ACHN (cell line): ENCODE results near the gene CAPN9.

ENCODE experiments used
- DNase-seq: peaks from one replicate; pipeline ENCODE4 v3.0.0-alpha.2; 2015
- in situ Hi-C: cut with HindIII; loops from 2 replicates; pipeline ENCODE4 v1.10.0; 2017; ENCODE audit warnings: low sequenced_read_pairs, low pct_ligation_motif_present, low pct_unique_long_range_greater_than_20kb

Gene CAPN9

GRCh38 chr1:230739564-230740290 lies 7.5 kb upstream of the CAPN9 start:
- DNase-seq: no peak
- in situ Hi-C loops: no loop called here

GRCh38 chr1:230743899-230744298 lies 3.3 kb upstream of the CAPN9 start:
- no peak for DNase-seq
- in situ Hi-C loops: no loop called here

- in situ Hi-C loops: no loop called here
- no peak for DNase-seq
Measured at GRCh38 chr1:230744382-230744781, 2.8 kb upstream of the CAPN9 start.

GRCh38 chr1:230745071-230745470 lies 2.1 kb upstream of the CAPN9 start:
- in situ Hi-C loops: no loop called here
- DNase-seq: no peak

- in situ Hi-C loops: no loop called here
- DNase-seq: no peak
Measured at GRCh38 chr1:230746617-230747016, 571 bp upstream of the CAPN9 start.

- in situ Hi-C loops: no loop called here
- DNase-seq: no peak
Measured at GRCh38 chr1:230747890-230748800, 957 bp downstream of the CAPN9 start.

GRCh38 chr1:230749150-230749549 lies 2.0 kb downstream of the CAPN9 start:
- DNase-seq: no peak
- in situ Hi-C loops: no loop called here

GRCh38 chr1:230749635-230750034 lies 2.4 kb downstream of the CAPN9 start:
- in situ Hi-C loops: no loop called here
- DNase-seq: no peak

- DNase-seq: no peak
- in situ Hi-C loops: no loop called here
Measured at GRCh38 chr1:230750576-230750975, 3.4 kb downstream of the CAPN9 start.

GRCh38 chr1:230750986-230751625 lies 3.9 kb downstream of the CAPN9 start:
- no peak for DNase-seq
- in situ Hi-C loops: no loop called here

- no peak for DNase-seq
- in situ Hi-C loops: no loop called here
Measured at GRCh38 chr1:230752407-230752806, 5.2 kb downstream of the CAPN9 start.

- no peak for DNase-seq
- in situ Hi-C loops: no loop called here
Measured at GRCh38 chr1:230753191-230753585, 6.0 kb downstream of the CAPN9 start.

- in situ Hi-C loops: no loop called here
- peak; percentile 37 for DNase-seq
Measured at GRCh38 chr1:230753586-230754251, 6.5 kb downstream of the CAPN9 start.

GRCh38 chr1:230754796-230755195 lies 7.6 kb downstream of the CAPN9 start:
- in situ Hi-C loops: no loop called here
- DNase-seq: peak; percentile 86

- DNase-seq: no peak
- in situ Hi-C loops: no loop called here
Measured at GRCh38 chr1:230757856-230758708, 10.9 kb downstream of the CAPN9 start.

- in situ Hi-C loops: no loop called here
Measured at GRCh38 chr1:230758709-230759368, 11.7 kb downstream of the CAPN9 start.

GRCh38 chr1:230759369-230760065 lies 12.3 kb downstream of the CAPN9 start:
- in situ Hi-C loops: no loop called here
- DNase-seq: no peak

More at GRCh38 chr1:230758709-230759368, 11.7 kb downstream of the CAPN9 start:
- DNase-seq: no peak
